Stimulated activated naive CD4-positive, alpha-beta T cell treated with Interleukin-2 at 50 U/mL for 16 hours (primary cell): ENCODE data around the gene STXBP1.
"Not testable (repeated sequence)": the region's sequence is repeated elsewhere in the genome, so short reads cannot be mapped to it uniquely, and the experiment has no call there.

ENCODE experiments used
- DNase-seq: peaks from one replicate; lab custom pipeline; 2025; lab: John Stamatoyannopoulos, UW

The STXBP1 gene

GRCh38 chr9:127621339-127621970 lies 9.4 kb downstream of the STXBP1 start:
- not testable (repeated sequence) for DNase-seq

- no peak for DNase-seq
Observed at GRCh38 chr9:127626752-127627493, 14.8 kb downstream of the STXBP1 start.

GRCh38 chr9:127627494-127627855 lies 15.4 kb downstream of the STXBP1 start:
- no peak for DNase-seq

GRCh38 chr9:127628758-127629467 lies 16.8 kb downstream of the STXBP1 start:
- no peak for DNase-seq

GRCh38 chr9:127629468-127630081 lies 17.5 kb downstream of the STXBP1 start:
- DNase-seq = no peak

- DNase-seq = no peak
Observed at GRCh38 chr9:127633216-127633862, 21.3 kb downstream of the STXBP1 start.

GRCh38 chr9:127634021-127634420 lies 21.9 kb downstream of the STXBP1 start:
- no peak for DNase-seq

GRCh38 chr9:127634698-127635097 lies 22.6 kb downstream of the STXBP1 start:
- no peak for DNase-seq

- no peak for DNase-seq
Observed at GRCh38 chr9:127635201-127635735, 23.2 kb downstream of the STXBP1 start.

- DNase-seq = no peak
Observed at GRCh38 chr9:127637322-127637847, 25.3 kb downstream of the STXBP1 start.

- DNase-seq = no peak
Observed at GRCh38 chr9:127640908-127641545, 28.9 kb downstream of the STXBP1 start.

- no peak for DNase-seq
Observed at GRCh38 chr9:127642082-127642740, 30.1 kb downstream of the STXBP1 start.

- DNase-seq = no peak
Observed at GRCh38 chr9:127644146-127644827, 32.2 kb downstream of the STXBP1 start.

GRCh38 chr9:127644943-127645342 lies 32.9 kb downstream of the STXBP1 start:
- no peak for DNase-seq

GRCh38 chr9:127647451-127647850 lies 35.4 kb downstream of the STXBP1 start:
- DNase-seq = no peak

GRCh38 chr9:127650518-127650917 lies 38.4 kb downstream of the STXBP1 start:
- no peak for DNase-seq

GRCh38 chr9:127651697-127652610 lies 39.9 kb downstream of the STXBP1 start:
- DNase-seq = no peak

- DNase-seq = no peak
Observed at GRCh38 chr9:127652733-127653132, 40.7 kb downstream of the STXBP1 start.

- no peak for DNase-seq
Observed at GRCh38 chr9:127654619-127655018, 42.5 kb downstream of the STXBP1 start.
